HEK293 (cell line): ENCODE data around the gene LSM7.

Experiments used
- CTCF ChIA-PET: fragments of 350-600 bp; formaldehyde crosslinking; extraction: SDS; loops from one replicate; lab custom pipeline; 2021; ENCODE audit warnings: antibody characterized with exemption; lab: Yijun Ruan, JAX
- POLR2A ChIA-PET: fragments of 300-600 bp; formaldehyde crosslinking; extraction: SDS; loops from one replicate; lab custom pipeline; 2020; ENCODE audit warnings: antibody characterized with exemption, inconsistent platforms; lab: Yijun Ruan, JAX
- H3K27ac ChIP-seq: fragments of 200-500 bp; sonication (Bioruptor generic); 2 replicates; pipeline ENCODE4 v1.5.1; 2014; ENCODE audit warnings: low read depth, low read length, control low read depth, inconsistent platforms; ENCODE audit errors: extremely low read depth
- H3K36me3 ChIP-seq, 2 experiments: fragments of 200-500 bp in 1 of 2; sonication (Bioruptor generic) in 1 of 2; 1 replicate in 1 of 2; 2 replicates in 1 of 2; pipeline ENCODE4 v1.5.1; 2014 to 2017; ENCODE audit warnings: inconsistent platforms in 2 of 2, low read length in 2 of 2; ENCODE audit not compliant: control insufficient read depth in 2 of 2, insufficient read depth in 1 of 2
- H3K4me1 ChIP-seq: fragments of 200-500 bp; sonication (Bioruptor generic); 2 replicates; pipeline ENCODE4 v1.5.1; 2014; ENCODE audit warnings: mild to moderate bottlenecking, low read length, inconsistent platforms; ENCODE audit not compliant: control insufficient read depth, insufficient read depth
- H3K4me3 ChIP-seq: 2 replicates; pipeline ENCODE4 v1.5.1; 2011; ENCODE audit warnings: low read depth, mild to moderate bottlenecking, control low read depth, low read length, moderate library complexity
- H3K9me3 ChIP-seq: fragments of 200-500 bp; sonication (Bioruptor generic); 2 replicates; pipeline ENCODE4 v1.5.1; 2014; ENCODE audit warnings: low read depth, low read length, inconsistent platforms; ENCODE audit not compliant: control insufficient read depth, insufficient read depth
- AEBP2 ChIP-seq: fragments of 450-650 bp; formaldehyde crosslinking; IDR thresholded peaks from 2 replicates; pipeline ENCODE4 v1.5.1; 2016; ENCODE audit warnings: missing biosample characterization, missing genetic modification characterization, borderline replicate concordance
- EGR2 ChIP-seq: fragments of 450-650 bp; formaldehyde crosslinking; IDR thresholded peaks from 2 replicates; pipeline ENCODE4 v1.5.1; 2016; ENCODE audit warnings: low read depth, missing biosample characterization, missing genetic modification characterization
- GLI2 ChIP-seq: fragments of 450-650 bp; formaldehyde crosslinking; IDR thresholded peaks from 2 replicates; pipeline ENCODE4; 2017; ENCODE audit warnings: missing biosample characterization, missing genetic modification characterization, low read depth, borderline replicate concordance
- GLIS2 ChIP-seq: fragments of 450-650 bp; formaldehyde crosslinking; IDR thresholded peaks from 2 replicates; pipeline ENCODE4 v1.5.1; 2016; ENCODE audit warnings: missing biosample characterization, missing genetic modification characterization
- KLF16 ChIP-seq: fragments of 450-650 bp; formaldehyde crosslinking; IDR thresholded peaks from 2 replicates; pipeline ENCODE4 v1.5.1; 2017; ENCODE audit warnings: missing biosample characterization, missing genetic modification characterization
- KLF8 ChIP-seq: fragments of 450-650 bp; formaldehyde crosslinking; IDR thresholded peaks from 2 replicates; pipeline ENCODE4 v1.5.1; 2016; ENCODE audit warnings: missing biosample characterization, missing genetic modification characterization
- KLF9 ChIP-seq: fragments of 450-650 bp; formaldehyde crosslinking; IDR thresholded peaks from 2 replicates; pipeline ENCODE4 v1.5.1; 2016; ENCODE audit warnings: missing biosample characterization, missing genetic modification characterization, low read depth
- ZFHX2 ChIP-seq: fragments of 450-650 bp; formaldehyde crosslinking; conservative IDR thresholded peaks from 2 replicates; pipeline ENCODE4 v1.5.1; 2016; ENCODE audit warnings: missing biosample characterization, missing genetic modification characterization
- ZFP41 ChIP-seq: fragments of 450-650 bp; formaldehyde crosslinking; IDR thresholded peaks from 2 replicates; pipeline ENCODE4 v1.5.1; 2016; ENCODE audit warnings: missing biosample characterization, missing genetic modification characterization, borderline replicate concordance
- ZIC2 ChIP-seq: fragments of 450-650 bp; formaldehyde crosslinking; IDR thresholded peaks from 2 replicates; pipeline ENCODE4 v1.5.1; 2016; ENCODE audit warnings: missing biosample characterization, missing genetic modification characterization
- ZNF112 ChIP-seq: fragments of 450-650 bp; formaldehyde crosslinking; IDR thresholded peaks from 2 replicates; pipeline ENCODE4 v1.5.0; 2017; ENCODE audit warnings: missing biosample characterization, missing genetic modification characterization
- ZNF155 ChIP-seq: fragments of 450-650 bp; formaldehyde crosslinking; IDR thresholded peaks from 2 replicates; pipeline ENCODE4 v1.5.1; 2016; ENCODE audit warnings: missing biosample characterization, missing genetic modification characterization
- ZNF157 ChIP-seq: fragments of 450-650 bp; formaldehyde crosslinking; IDR thresholded peaks from 2 replicates; pipeline ENCODE4 v1.5.1; 2016; ENCODE audit warnings: missing biosample characterization, missing genetic modification characterization
- ZNF16 ChIP-seq: fragments of 450-650 bp; formaldehyde crosslinking; IDR thresholded peaks from 2 replicates; pipeline ENCODE4 v1.5.1; 2016; ENCODE audit warnings: low read depth, missing biosample characterization, missing genetic modification characterization
- ZNF169 ChIP-seq: fragments of 450-650 bp; formaldehyde crosslinking; IDR thresholded peaks from 2 replicates; pipeline ENCODE4 v1.5.1; 2016; ENCODE audit warnings: missing biosample characterization, missing genetic modification characterization
- ZNF18 ChIP-seq: fragments of 450-650 bp; formaldehyde crosslinking; IDR thresholded peaks from 2 replicates; pipeline ENCODE4 v1.5.1; 2016; ENCODE audit warnings: missing biosample characterization, missing genetic modification characterization
- ZNF274 ChIP-seq, 2 experiments: fragments of 200-500 bp in 1 of 2; fragments of 450-650 bp in 1 of 2; sonication (Bioruptor generic) in 1 of 2; formaldehyde crosslinking in 1 of 2; IDR thresholded peaks; 2 replicates each; pipeline versions ENCODE4 v1.5.1 to v1.6.1; 2014 to 2016; ENCODE audit warnings: borderline replicate concordance in 1 of 2, inconsistent platforms in 1 of 2, low read length in 1 of 2, missing biosample characterization in 1 of 2, missing genetic modification characterization in 1 of 2
- ZNF302 ChIP-seq: fragments of 450-650 bp; formaldehyde crosslinking; IDR thresholded peaks from 2 replicates; pipeline ENCODE4 v1.5.1; 2016; ENCODE audit warnings: missing biosample characterization, missing genetic modification characterization, low read depth
- ZNF341 ChIP-seq: fragments of 450-650 bp; formaldehyde crosslinking; IDR thresholded peaks from 2 replicates; pipeline ENCODE4; 2016; ENCODE audit warnings: low read depth, missing biosample characterization, missing genetic modification characterization
- ZNF366 ChIP-seq: fragments of 450-650 bp; formaldehyde crosslinking; conservative IDR thresholded peaks from 2 replicates; pipeline ENCODE4 v1.5.1; 2016; ENCODE audit warnings: missing biosample characterization, missing genetic modification characterization
- ZNF473 ChIP-seq: fragments of 450-650 bp; formaldehyde crosslinking; IDR thresholded peaks from 2 replicates; pipeline ENCODE4 v1.5.1; 2017; ENCODE audit warnings: missing biosample characterization, missing genetic modification characterization
- ZNF488 ChIP-seq: fragments of 450-650 bp; formaldehyde crosslinking; IDR thresholded peaks from 2 replicates; pipeline ENCODE4 v1.5.1; 2016; ENCODE audit warnings: missing biosample characterization, missing genetic modification characterization
- ZNF501 ChIP-seq: fragments of 450-650 bp; formaldehyde crosslinking; IDR thresholded peaks from 2 replicates; pipeline ENCODE4 v1.5.1; 2016; ENCODE audit warnings: missing biosample characterization, missing genetic modification characterization
- ZNF521 ChIP-seq: fragments of 450-650 bp; formaldehyde crosslinking; IDR thresholded peaks from 2 replicates; pipeline ENCODE4 v1.5.1; 2017; ENCODE audit warnings: missing biosample characterization, mild to moderate bottlenecking, missing genetic modification characterization
- ZNF558 ChIP-seq: fragments of 450-650 bp; formaldehyde crosslinking; IDR thresholded peaks from 2 replicates; pipeline ENCODE4 v1.5.1; 2016; ENCODE audit warnings: missing biosample characterization, missing genetic modification characterization
- ZNF600 ChIP-seq: fragments of 450-650 bp; formaldehyde crosslinking; IDR thresholded peaks from 2 replicates; pipeline ENCODE4 v1.5.1; 2016; ENCODE audit warnings: missing biosample characterization, missing genetic modification characterization
- ZNF664 ChIP-seq: fragments of 450-650 bp; formaldehyde crosslinking; IDR thresholded peaks from 2 replicates; pipeline ENCODE4 v1.5.1; 2016; ENCODE audit warnings: missing biosample characterization, missing genetic modification characterization
- ZNF747 ChIP-seq: fragments of 450-650 bp; formaldehyde crosslinking; IDR thresholded peaks from 2 replicates; pipeline ENCODE4 v1.5.1; 2016; ENCODE audit warnings: missing biosample characterization, missing genetic modification characterization
- ZSCAN4 ChIP-seq: fragments of 450-650 bp; formaldehyde crosslinking; IDR thresholded peaks from 2 replicates; pipeline ENCODE4 v1.5.1; 2017; ENCODE audit warnings: missing biosample characterization, missing genetic modification characterization

The LSM7 gene

GRCh38 chr19:2336528-2337328 is 8.3 kb upstream of the LSM7 start (continued):
- TF ChIP-seq KLF9 (tag by site-specific recombination) (peak; percentile 44; the same call in 1 of the 2 replicates), ZNF169 (tag by site-specific recombination) (0 out of 2 replicates have a peak, but pooled peaks have one; percentile 12), ZNF664 (tag by site-specific recombination) (no peak), ZNF747 (no peak), ZNF18 (tag by site-specific recombination) (peak; percentile 46; the same call in 1 of the 2 replicates), ZNF501 (tag by site-specific recombination) (no peak), ZNF488 (tag by site-specific recombination) (no peak), ZFHX2 (tag by site-specific recombination) (peak; percentile 54), ZFP41 (no peak), ZNF521 (tag by site-specific recombination) (no peak), ZNF366 (tag by site-specific recombination) (no peak), ZSCAN4 (peak; percentile 94), ZNF600 (peak; percentile 32), ZNF473 (tag by site-specific recombination) (no peak)

- H3K27ac ChIP-seq = no peak overlapping the region
- peaks cover 0 to 29% of the 10 kb centered on the region in 2 experiments; a peak in 1 of 3 replicates for H3K36me3 ChIP-seq
- peaks cover 10% of the 10 kb centered on the region for H3K4me1 ChIP-seq
- ChIA-PET POLR2A (no interaction called here), CTCF (no interaction called here)
- no peak overlapping the region for H3K4me3 ChIP-seq
- TF ChIP-seq ZIC2 (tag by site-specific recombination) (no peak), EGR2 (tag by site-specific recombination) (no peak), AEBP2 (tag by site-specific recombination) (0 out of 2 replicates have a peak, but pooled peaks have one; percentile 1), ZNF274 (IDR thresholded peaks at IDR 0.05; ENCODE audit: low read length) (no peak), ZNF274 (tag by site-specific recombination; IDR thresholded peaks at IDR 0.05; ENCODE audit: borderline replicate concordance) (no peak), ZSCAN4 (no peak), ZNF341 (tag by site-specific recombination) (no peak), ZNF302 (no peak), GLI2 (tag by site-specific recombination) (no peak), KLF8 (tag by site-specific recombination) (0 out of 2 replicates have a peak, but pooled peaks have one; percentile 2), ZNF16 (tag by site-specific recombination) (no peak), GLIS2 (tag by site-specific recombination) (no peak), ZNF558 (tag by site-specific recombination) (no peak), ZNF112 (tag by site-specific recombination) (no peak), ZNF157 (tag by site-specific recombination) (no peak), ZNF155 (no peak), KLF16 (tag by site-specific recombination) (no peak)
- H3K9me3 ChIP-seq = no peaks in the 10 kb centered on the region
Measured at GRCh38 chr19:2335848-2336247, 7.5 kb upstream of the LSM7 start.
